GM23338 (cell line): ENCODE results near the gene FRMD3. TPM values are rescaled to one million over a fixed set of nuclear protein-coding genes. Genes with fewer than 3 reads are reported as not detected.

Source experiments
- ATAC-seq: fragments of 200-7000 bp; cut with Tn5 transposase; 3 replicates; pipeline ENCODE4 v1.9.1; 2020
- DNase-seq: peaks from one replicate; pipeline ENCODE4 v3.0.0-alpha.2; 2015; ENCODE audit warnings: low spot score
- H2AFZ ChIP-seq: fragments of 200-600 bp; sonication (generic); 2 replicates; pipeline ENCODE4 v1.8.0; 2016; ENCODE audit warnings: antibody characterized with exemption, mild to moderate bottlenecking, moderate library complexity
- H3F3A ChIP-seq: fragments of 200-600 bp; sonication (generic); replicated peaks from 2 replicates; pipeline ENCODE4 v1.8.0; 2017; ENCODE audit warnings: antibody characterized with exemption, mixed run types, low read depth
- H3K27ac ChIP-seq: fragments of 200-600 bp; sonication (generic); 2 replicates; pipeline ENCODE4 v1.6.1; 2016; ENCODE audit warnings: low read depth
- H3K27me3 ChIP-seq: fragments of 200-600 bp; sonication (generic); 2 replicates; pipeline ENCODE4 v1.8.0; 2016; ENCODE audit warnings: mild to moderate bottlenecking, mixed run types, moderate library complexity; ENCODE audit not compliant: insufficient read depth
- H3K36me3 ChIP-seq: fragments of 200-600 bp; sonication (generic); 2 replicates; pipeline ENCODE4 v1.8.0; 2016; ENCODE audit warnings: mild to moderate bottlenecking; ENCODE audit not compliant: insufficient read depth
- H3K4me1 ChIP-seq: fragments of 200-600 bp; sonication (generic); 2 replicates; pipeline ENCODE4 v1.8.0; 2016; ENCODE audit warnings: mild to moderate bottlenecking, moderate library complexity; ENCODE audit not compliant: insufficient read depth
- H3K4me2 ChIP-seq: fragments of 200-600 bp; sonication (generic); 2 replicates; pipeline ENCODE4 v1.7.1; 2017; ENCODE audit warnings: mixed run types
- H3K4me3 ChIP-seq: fragments of 200-600 bp; sonication (generic); 2 replicates; pipeline ENCODE4 v1.6.1; 2016; ENCODE audit warnings: mixed run types
- H3K79me2 ChIP-seq: fragments of 200-600 bp; sonication (generic); replicated peaks from 2 replicates; pipeline ENCODE4 v1.8.0; 2017; ENCODE audit warnings: mild to moderate bottlenecking; ENCODE audit not compliant: insufficient read depth
- H3K9me2 ChIP-seq: fragments of 200-600 bp; sonication (generic); 2 replicates; pipeline ENCODE4 v1.8.0; 2017; ENCODE audit not compliant: insufficient read depth
- H4K20me1 ChIP-seq: fragments of 200-600 bp; sonication (generic); replicated peaks from 2 replicates; pipeline ENCODE4 v1.8.0; 2017; ENCODE audit warnings: mild to moderate bottlenecking; ENCODE audit not compliant: insufficient read depth
- H3K27ac Mint-ChIP-seq: 2 replicates; pipeline ENCODE4 v1.8.0; 2020; ENCODE audit warnings: inconsistent platforms, mild to moderate bottlenecking, moderate library complexity, mixed read lengths
- H3K27me3 Mint-ChIP-seq: 3 replicates; pipeline ENCODE4 v1.8.0; 2022; ENCODE audit warnings: low read depth, mild to moderate bottlenecking, moderate library complexity, mixed read lengths, inconsistent platforms; ENCODE audit not compliant: insufficient read depth, poor library complexity
- H3K36me3 Mint-ChIP-seq: 3 replicates; pipeline ENCODE4 v1.8.0; 2021; ENCODE audit warnings: low read depth, mild to moderate bottlenecking, inconsistent platforms, moderate library complexity, mixed read lengths
- H3K4me1 Mint-ChIP-seq: 3 replicates; pipeline ENCODE4 v1.8.0; 2020; ENCODE audit warnings: mild to moderate bottlenecking, inconsistent platforms, mixed read lengths
- H3K4me3 Mint-ChIP-seq: 3 replicates; pipeline ENCODE4 v1.8.0; 2021; ENCODE audit warnings: moderate library complexity, mild to moderate bottlenecking, inconsistent platforms, mixed read lengths
- H3K9me3 Mint-ChIP-seq: 3 replicates; pipeline ENCODE4 v1.8.0; 2020; ENCODE audit warnings: moderate library complexity, mild to moderate bottlenecking, inconsistent platforms, mixed read lengths
- CREB1 ChIP-seq: fragments of 250-450 bp; sonication (Bioruptor Pico); IDR thresholded peaks from 2 replicates; pipeline ENCODE4 v1.5.0; 2020; ENCODE audit warnings: low read depth, mild to moderate bottlenecking, moderate library complexity
- EZH2 ChIP-seq: fragments of 200-600 bp; sonication (generic); IDR thresholded peaks from one replicate; pipeline ENCODE4 v1.8.0; 2017; ENCODE audit warnings: antibody characterized with exemption, mild to moderate bottlenecking, low read depth; ENCODE audit not compliant: unreplicated experiment
- EZH2phosphoT487 ChIP-seq: fragments of 200-600 bp; sonication (generic); IDR thresholded peaks from one replicate; pipeline ENCODE4 v1.8.1; 2018; ENCODE audit warnings: antibody characterized with exemption; ENCODE audit not compliant: unreplicated experiment
- NANOG ChIP-seq: IDR thresholded peaks from 2 replicates; pipeline ENCODE4 v1.6.1; 2016; ENCODE audit warnings: antibody characterized with exemption, borderline replicate concordance
- REST ChIP-seq: IDR thresholded peaks from one replicate; pipeline ENCODE4 v1.6.1; 2018; ENCODE audit warnings: antibody characterized with exemption; ENCODE audit not compliant: unreplicated experiment
- STAT1 ChIP-seq: IDR thresholded peaks from one replicate; pipeline ENCODE4 v1.6.1; 2016; ENCODE audit warnings: antibody characterized with exemption; ENCODE audit not compliant: unreplicated experiment
- ZNF114 ChIP-seq: fragments of 250-450 bp; sonication (Bioruptor Pico); IDR thresholded peaks from 2 replicates; pipeline ENCODE4 v1.5.0; 2020; ENCODE audit warnings: mild to moderate bottlenecking, moderate library complexity
- polyA plus RNA-seq: library from polyadenylated mRNA; unstranded; fragments of >200 nt; fragmentation: Nextera tagmentation; extraction: Ambion mirVana; gene quantifications from 2 replicates; pipeline ENCODE4 v1.2.1, GENCODE V29; 2016
- total RNA-seq: library from RNA; depleted of rRNA; stranded (reverse); fragments of >200 nt; shearing (Covaris generic); gene quantifications from 2 replicates; pipeline ENCODE4 v1.2.3, GENCODE V29; 2014
- TF ChIP-seq, protein P1 (sequence below): IDR thresholded peaks from 2 replicates; pipeline ENCODE4 v1.6.1; 2016; ENCODE audit warnings: antibody characterized with exemption
- TF ChIP-seq, protein P2 (sequence below), 2 experiments: fragments of 200-600 bp in 1 of 2; sonication (generic) in 1 of 2; conservative IDR thresholded peaks; 2 replicates each; pipeline versions ENCODE4 v1.5.1 to v1.6.1; 2016 to 2017; ENCODE audit warnings: antibody characterized with exemption in 2 of 2, low read depth in 2 of 2, mild to moderate bottlenecking in 2 of 2, moderate library complexity in 1 of 2
- TF ChIP-seq, protein P3 (sequence below): fragments of 250-450 bp; sonication (Bioruptor Pico); IDR thresholded peaks from 2 replicates; pipeline ENCODE4 v1.5.0; 2020; ENCODE audit warnings: mild to moderate bottlenecking, moderate library complexity

Gene FRMD3
- total and polyA plus RNA-seq, 2 experiments from 2014 or later, result 0.47 to 1.2 TPM

DNA sequence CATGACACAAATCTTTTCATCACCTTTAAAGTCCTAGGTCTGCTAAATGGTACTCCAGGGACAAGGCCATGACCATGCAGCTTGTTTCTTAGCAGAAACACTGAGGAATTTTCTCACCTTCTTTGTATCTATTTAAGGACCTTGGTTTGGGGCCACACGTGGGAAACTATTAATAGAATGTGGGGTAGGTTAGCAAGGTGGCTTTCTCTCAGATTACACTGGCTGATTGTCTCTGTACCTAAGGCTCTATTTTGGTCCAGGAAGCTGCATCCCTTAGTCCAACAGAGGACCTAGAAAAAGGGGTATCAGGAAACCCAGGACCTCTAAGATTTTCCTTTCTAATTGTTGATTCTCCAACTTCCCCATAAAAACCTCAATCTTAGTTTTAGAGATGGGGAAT is 36.3 kb upstream of the FRMD3 start:
- Histone ChIP-seq H3K79me2 (no peaks in the 10 kb centered on the region), H3K9me2 (no peaks in the 10 kb centered on the region), H3K4me3 (no peak overlapping the region), H2AFZ (no peak overlapping the region), H3K36me3 (no peaks in the 10 kb centered on the region), H3K27me3 (no peaks in the 10 kb centered on the region), H3F3A (no peaks in the 10 kb centered on the region), H3K27ac (no peak overlapping the region), H3K4me1 (no peaks in the 10 kb centered on the region), H4K20me1 (no peaks in the 10 kb centered on the region), H3K4me2 (no peak overlapping the region)
- H3K4me1 Mint-ChIP-seq, result no peaks in the 10 kb centered on the region
- ATAC-seq, result no peak
- no peak for DNase-seq
- no peaks in the 10 kb centered on the region for H3K36me3 Mint-ChIP-seq
- no peaks in the 10 kb centered on the region for H3K27me3 Mint-ChIP-seq
- peaks cover 4% of the 10 kb centered on the region; the same call in 2 of the 3 replicates for H3K9me3 Mint-ChIP-seq
- no peak overlapping the region for H3K4me3 Mint-ChIP-seq
- no peak for TF ChIP-seq EZH2phosphoT487
- TF ChIP-seq CREB1 (CRISPR knock-in tag), result no peak
- no peak for TF ChIP-seq STAT1
- no peak for TF ChIP-seq NANOG
- TF ChIP-seq, protein P1, sequence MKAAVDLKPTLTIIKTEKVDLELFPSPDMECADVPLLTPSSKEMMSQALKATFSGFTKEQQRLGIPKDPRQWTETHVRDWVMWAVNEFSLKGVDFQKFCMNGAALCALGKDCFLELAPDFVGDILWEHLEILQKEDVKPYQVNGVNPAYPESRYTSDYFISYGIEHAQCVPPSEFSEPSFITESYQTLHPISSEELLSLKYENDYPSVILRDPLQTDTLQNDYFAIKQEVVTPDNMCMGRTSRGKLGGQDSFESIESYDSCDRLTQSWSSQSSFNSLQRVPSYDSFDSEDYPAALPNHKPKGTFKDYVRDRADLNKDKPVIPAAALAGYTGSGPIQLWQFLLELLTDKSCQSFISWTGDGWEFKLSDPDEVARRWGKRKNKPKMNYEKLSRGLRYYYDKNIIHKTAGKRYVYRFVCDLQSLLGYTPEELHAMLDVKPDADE, result no peak
- TF ChIP-seq EZH2, result no peak
- TF ChIP-seq, protein P2, sequence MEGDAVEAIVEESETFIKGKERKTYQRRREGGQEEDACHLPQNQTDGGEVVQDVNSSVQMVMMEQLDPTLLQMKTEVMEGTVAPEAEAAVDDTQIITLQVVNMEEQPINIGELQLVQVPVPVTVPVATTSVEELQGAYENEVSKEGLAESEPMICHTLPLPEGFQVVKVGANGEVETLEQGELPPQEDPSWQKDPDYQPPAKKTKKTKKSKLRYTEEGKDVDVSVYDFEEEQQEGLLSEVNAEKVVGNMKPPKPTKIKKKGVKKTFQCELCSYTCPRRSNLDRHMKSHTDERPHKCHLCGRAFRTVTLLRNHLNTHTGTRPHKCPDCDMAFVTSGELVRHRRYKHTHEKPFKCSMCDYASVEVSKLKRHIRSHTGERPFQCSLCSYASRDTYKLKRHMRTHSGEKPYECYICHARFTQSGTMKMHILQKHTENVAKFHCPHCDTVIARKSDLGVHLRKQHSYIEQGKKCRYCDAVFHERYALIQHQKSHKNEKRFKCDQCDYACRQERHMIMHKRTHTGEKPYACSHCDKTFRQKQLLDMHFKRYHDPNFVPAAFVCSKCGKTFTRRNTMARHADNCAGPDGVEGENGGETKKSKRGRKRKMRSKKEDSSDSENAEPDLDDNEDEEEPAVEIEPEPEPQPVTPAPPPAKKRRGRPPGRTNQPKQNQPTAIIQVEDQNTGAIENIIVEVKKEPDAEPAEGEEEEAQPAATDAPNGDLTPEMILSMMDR (conservative IDR thresholded peaks at IDR 0.05; ENCODE audit: low read depth in 2 of 2), result no peak
- TF ChIP-seq ZNF114 (CRISPR knock-in tag), result no peak
- TF ChIP-seq REST, result no peak
- TF ChIP-seq, protein P3, sequence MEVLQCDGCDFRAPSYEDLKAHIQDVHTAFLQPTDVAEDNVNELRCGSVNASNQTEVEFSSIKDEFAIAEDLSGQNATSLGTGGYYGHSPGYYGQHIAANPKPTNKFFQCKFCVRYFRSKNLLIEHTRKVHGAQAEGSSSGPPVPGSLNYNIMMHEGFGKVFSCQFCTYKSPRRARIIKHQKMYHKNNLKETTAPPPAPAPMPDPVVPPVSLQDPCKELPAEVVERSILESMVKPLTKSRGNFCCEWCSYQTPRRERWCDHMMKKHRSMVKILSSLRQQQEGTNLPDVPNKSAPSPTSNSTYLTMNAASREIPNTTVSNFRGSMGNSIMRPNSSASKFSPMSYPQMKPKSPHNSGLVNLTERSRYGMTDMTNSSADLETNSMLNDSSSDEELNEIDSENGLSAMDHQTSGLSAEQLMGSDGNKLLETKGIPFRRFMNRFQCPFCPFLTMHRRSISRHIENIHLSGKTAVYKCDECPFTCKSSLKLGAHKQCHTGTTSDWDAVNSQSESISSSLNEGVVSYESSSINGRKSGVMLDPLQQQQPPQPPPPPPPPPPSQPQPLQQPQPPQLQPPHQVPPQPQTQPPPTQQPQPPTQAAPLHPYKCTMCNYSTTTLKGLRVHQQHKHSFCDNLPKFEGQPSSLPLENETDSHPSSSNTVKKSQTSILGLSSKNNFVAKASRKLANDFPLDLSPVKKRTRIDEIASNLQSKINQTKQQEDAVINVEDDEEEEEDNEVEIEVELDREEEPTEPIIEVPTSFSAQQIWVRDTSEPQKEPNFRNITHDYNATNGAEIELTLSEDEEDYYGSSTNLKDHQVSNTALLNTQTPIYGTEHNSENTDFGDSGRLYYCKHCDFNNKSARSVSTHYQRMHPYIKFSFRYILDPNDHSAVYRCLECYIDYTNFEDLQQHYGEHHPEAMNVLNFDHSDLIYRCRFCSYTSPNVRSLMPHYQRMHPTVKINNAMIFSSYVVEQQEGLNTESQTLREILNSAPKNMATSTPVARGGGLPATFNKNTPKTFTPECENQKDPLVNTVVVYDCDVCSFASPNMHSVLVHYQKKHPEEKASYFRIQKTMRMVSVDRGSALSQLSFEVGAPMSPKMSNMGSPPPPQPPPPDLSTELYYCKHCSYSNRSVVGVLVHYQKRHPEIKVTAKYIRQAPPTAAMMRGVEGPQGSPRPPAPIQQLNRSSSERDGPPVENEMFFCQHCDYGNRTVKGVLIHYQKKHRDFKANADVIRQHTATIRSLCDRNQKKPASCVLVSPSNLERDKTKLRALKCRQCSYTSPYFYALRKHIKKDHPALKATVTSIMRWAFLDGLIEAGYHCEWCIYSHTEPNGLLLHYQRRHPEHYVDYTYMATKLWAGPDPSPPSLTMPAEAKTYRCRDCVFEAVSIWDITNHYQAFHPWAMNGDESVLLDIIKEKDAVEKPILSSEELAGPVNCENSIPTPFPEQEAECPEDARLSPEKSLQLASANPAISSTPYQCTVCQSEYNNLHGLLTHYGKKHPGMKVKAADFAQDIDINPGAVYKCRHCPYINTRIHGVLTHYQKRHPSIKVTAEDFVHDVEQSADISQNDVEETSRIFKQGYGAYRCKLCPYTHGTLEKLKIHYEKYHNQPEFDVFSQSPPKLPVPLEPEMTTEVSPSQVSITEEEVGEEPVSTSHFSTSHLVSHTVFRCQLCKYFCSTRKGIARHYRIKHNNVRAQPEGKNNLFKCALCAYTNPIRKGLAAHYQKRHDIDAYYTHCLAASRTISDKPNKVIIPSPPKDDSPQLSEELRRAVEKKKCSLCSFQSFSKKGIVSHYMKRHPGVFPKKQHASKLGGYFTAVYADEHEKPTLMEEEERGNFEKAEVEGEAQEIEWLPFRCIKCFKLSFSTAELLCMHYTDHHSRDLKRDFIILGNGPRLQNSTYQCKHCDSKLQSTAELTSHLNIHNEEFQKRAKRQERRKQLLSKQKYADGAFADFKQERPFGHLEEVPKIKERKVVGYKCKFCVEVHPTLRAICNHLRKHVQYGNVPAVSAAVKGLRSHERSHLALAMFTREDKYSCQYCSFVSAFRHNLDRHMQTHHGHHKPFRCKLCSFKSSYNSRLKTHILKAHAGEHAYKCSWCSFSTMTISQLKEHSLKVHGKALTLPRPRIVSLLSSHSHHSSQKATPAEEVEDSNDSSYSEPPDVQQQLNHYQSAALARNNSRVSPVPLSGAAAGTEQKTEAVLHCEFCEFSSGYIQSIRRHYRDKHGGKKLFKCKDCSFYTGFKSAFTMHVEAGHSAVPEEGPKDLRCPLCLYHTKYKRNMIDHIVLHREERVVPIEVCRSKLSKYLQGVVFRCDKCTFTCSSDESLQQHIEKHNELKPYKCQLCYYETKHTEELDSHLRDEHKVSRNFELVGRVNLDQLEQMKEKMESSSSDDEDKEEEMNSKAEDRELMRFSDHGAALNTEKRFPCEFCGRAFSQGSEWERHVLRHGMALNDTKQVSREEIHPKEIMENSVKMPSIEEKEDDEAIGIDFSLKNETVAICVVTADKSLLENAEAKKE, result no peak
- H3K27ac Mint-ChIP-seq, result no peak overlapping the region
